ENCODE results near the gene RAB8B.
A peak's percentile ranks its signal among the peaks of the same experiment; 100 is the strongest.
"Not testable (repeated sequence)": the region's sequence is repeated elsewhere in the genome, so short reads cannot be mapped to it uniquely, and the experiment has no call there.

Gene RAB8B

DNA sequence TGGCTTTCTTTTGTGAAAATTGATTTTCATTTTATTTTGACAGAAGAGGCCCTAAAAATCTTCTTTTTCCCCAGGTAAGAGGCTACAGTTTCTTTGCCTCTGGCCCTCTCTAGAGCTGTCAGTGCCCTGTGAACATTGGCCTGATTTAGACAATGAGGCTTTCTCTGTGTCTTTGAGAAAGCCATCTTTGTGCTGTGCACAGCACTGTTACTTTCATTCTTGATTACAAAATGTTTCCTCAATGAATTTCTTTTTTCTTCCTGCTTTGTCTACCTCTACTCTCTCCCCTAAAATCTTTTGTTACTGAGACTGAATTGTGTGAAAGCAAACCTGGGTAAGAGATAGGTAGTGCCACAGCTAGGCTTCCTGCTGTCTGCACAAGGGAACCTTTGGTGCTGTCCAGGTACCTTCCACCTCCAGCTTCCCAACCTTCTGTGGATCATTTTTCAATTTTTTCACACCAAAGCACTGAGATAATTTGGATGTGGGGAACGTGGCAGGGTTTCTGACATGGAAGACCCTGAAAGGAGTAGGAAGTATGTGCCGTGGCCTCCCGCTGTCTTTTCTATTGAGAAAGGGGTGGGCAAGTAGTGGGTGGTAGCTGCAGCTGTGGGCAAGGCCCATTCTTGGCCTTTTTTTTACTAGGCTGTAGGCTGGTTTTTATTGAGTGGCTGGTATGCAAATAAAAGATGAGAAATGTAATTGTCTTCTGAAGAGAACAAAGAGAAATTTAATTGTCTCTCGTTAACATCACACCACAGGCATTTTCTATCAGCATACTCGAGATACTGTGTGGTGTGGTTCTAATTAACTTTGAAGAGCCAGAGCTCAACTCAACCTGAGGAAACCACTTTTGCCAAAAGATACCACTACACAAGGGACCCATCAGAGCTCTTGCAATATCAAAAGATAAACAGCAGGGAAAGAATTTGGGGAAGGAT is 21.0 kb downstream of the RAB8B start:
- DNase-seq = peak; percentile 49

DNA sequence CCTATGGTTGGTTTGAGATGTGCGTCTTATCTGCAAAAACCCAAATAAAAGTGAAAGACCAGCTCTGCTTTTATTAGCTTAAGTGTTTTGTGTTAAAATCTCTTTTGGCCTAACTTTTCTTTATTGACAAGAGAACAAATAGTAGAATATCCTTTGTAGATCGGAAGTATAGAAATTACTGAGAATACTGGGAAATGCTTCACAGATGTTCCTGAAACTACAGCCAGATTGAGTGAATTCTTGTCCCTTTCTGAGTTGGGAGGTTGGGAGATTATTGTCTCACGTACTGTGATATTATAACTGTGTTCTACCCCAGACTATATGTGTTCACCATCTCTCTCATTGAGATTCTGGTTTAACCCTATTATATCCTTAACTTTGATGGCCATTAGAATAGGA is 21.7 kb downstream of the RAB8B start:
- no peak for DNase-seq

DNA sequence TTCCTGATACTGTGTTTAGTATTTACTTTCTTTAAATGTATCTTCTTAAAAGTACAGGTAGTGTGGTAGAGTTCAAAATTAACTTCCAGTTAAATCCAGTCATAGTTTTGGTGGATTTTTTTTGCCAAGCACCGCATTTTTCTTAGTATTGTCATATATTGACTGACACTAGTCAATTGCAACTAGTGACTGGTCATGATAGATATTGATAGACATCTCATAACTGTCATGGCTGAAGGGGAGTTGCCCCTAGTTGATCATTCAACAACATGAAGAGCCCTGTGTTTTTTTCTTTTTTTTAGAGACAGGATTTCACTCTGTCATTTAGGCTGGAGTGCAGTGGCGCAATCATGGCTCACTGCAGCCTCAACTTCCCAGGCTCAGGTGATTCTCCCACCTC is 22.1 kb downstream of the RAB8B start:
- DNase-seq = no peak

DNA sequence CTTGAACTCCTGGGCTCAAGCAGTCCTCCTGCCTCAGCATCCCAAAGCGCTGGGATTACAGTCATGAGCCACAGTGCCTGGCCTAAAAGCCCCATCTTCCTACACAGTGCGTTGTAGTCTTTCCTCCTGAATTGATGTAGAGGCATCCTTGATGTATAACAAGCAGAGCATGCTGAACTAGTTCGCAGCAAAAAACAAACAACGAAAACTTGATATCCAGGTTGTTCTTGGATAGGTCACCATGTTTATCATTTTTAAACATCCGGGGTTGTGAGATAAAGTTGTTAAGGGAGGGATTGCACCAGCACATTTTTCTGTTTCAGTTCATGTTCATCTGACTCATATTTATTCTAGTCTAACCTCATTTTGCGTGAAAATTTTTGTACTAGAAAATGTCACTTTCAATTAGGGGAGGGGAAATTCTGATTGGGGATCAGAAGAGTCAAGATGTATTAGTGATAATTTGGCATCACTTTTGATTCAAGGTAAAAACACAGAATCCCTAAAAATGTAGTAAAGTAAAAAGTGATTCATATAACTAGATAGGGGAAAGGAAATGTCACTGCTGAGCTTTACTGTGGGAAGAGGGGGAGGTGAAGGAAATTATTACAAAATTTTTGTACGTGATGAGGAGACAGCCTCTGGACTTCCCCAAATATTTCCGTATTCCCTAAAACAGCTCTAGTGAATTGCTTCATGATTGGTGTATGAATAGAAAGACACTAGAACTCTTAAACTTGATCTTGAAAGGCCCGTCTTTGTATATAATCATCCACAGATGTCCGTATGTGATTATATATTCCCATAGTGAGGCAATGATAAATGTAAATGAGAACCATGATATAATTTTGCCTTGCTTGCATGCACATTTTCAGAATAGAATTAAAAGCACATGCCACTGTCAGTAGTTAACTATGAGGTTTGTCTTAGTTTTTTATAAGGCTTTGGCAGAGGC is 22.9 kb downstream of the RAB8B start:
- DNase-seq = peak; percentile 94

DNA sequence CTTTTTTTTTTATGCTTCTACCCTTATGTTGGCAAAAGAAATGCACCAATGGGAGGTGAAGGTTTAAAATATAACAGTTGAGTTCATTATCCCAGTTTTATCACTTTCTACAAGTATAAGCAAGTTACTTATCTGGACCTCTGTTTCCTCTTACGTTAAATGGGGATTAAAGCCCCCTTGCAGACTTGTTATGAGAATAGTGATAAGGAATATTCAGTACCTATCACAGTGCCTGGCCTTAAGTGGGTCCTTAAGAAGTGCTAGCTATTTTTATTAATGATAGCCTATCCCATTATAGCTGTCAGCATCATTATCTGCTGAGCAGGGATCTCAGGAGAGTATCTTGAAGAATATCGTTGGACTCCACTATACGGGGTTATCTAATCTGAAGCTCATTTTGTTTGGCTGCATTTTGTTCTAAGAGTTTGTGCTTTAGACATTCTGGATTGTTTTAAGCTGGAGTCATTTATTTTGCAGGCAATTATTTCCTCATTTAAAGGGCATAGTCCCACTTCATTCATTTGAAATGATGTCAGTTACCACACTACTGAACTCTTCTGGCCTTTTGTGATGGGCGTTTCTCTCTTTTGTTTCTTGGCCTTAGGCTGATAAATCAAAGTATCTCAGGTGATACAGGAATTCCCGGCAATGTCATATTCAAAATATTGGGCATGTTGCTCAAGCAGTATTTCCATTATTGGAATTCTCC is 28.8 kb downstream of the RAB8B start:
- peak; percentile 57 for DNase-seq

DNA sequence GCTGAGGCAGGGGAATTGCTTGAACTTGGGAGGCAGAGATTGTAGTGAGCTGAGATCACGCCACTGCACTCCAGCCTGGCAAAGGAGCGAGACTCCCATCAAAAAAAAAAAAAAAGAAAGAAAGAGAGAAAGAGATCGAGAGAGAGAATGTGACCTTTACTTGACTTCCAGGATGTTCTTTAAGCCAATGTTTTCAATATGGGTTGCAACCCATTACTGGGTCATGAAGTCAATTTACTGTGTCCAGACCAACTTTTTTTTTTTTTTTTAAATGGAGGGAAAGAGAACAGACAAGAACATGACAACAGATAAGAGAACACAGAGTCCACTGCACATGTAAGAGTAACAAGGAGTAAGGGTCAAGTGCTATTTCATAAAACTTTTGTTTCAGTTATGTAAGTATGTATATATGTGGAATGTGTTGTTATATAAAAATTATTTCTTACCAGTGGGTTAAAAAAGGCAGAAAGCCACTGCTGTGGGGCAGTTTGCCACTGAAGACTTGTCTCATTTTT is 29.8 kb downstream of the RAB8B start:
- DNase-seq = no peak

DNA sequence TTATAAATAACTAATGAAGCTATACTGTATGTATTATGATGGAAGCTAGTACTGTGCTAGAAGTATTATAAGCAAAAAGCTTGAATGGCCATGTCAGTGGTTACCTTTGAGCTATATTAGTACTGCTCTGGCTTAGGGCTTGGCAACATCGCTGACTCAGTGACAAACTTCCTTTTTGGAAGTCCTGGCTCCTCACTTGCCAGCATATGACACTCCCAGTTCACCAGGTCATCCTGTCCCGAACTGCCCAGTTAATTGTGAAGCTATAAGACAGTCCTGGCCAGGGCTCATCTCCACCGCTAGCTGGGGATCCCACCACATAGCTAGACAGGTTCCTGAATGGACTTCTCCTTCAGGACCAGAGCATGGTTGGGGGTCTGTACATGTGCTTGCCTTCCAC is 31.9 kb downstream of the RAB8B start:
- no peak for DNase-seq

DNA sequence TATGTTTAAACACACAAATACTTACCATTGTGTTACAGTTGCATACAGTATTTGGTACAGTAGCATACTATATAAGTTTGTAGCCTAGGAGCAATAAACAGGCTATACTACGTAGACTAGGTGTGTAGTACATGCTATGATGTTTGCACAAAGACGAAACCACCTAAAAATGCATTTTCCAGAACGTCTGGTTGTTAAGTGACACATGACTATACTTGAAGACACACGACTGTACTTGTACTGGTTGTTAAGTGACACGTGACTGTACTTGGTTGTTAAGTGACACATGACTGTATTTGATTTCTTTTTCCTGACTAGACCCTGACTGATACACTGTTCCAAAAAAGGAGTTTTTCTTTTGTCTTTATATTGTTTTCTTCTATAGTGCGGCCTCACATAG is 34.1 kb downstream of the RAB8B start:
- DNase-seq = no peak

DNA sequence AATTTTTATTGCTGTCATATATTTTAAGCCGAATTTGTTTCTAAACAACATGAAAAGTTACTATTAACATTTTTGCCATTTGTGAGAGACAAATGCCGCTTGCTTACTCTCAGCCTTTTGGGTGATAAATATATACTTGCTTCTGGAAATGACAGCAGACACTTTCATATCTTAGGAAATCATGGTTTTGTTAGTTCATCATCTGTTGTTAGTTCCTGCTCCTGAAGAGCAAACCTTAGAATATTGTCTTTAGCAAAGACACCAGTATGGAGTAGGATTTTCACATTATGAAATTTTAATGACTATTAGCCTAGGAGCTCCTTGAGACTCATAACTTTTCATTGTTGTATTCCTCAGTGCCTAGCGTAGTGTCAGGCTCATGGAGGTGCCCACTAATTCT is 36.0 kb downstream of the RAB8B start:
- DNase-seq = no peak

DNA sequence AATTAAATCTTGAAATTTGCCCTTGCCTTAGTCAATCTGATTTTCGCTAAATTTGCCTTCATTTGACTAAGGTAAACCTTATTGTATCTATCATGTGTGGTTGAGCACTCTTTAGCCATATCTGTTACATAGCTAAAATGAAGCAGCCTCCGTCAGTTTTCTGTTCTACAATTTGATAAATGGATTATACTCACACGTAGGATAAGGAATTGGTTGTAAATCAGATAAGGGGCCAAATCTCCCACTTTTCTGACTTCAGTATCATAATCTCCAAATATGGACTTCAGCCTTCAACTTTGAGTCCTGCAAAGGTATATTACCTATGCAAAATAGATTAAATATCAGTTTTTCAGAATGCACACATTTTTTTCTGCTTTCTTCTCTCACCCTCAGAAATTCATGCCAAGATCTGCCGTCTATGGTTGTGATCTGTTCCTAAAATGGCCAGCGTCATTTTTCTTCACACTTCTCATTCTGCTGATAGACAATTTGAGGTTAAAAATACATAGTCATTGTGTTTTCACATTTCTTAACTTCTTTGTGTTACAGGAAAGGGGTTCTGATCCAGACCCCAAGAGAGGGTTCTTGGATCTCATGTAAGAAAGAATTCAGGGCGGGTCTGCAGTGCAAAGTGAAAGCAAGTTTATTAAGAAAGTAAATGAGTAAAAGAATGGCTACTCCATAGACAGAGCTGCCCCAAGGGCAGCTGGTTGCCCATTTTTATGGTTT is 36.9 kb downstream of the RAB8B start:
- no peak for DNase-seq

DNA sequence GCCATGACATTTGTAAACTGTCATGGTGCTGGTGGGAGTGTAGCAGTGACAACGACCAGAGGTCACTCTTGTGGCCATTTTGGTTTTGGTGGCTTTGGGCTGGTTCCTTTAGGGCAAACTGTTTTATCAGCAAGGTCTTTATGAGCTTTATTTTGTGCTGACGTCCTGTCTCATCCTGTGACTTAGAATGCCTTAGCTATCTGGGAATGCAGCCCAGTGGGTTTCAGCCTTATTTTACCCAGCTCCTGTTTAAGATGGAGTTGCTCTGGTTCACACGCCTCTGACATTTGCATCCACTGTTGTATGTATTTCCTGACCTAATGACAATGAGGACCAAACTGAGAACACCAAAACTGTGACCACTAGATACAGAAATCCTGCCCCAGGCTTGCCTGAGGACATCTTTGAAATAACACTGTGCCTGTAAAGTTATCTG is 37.6 kb downstream of the RAB8B start:
- DNase-seq = no peak

DNA sequence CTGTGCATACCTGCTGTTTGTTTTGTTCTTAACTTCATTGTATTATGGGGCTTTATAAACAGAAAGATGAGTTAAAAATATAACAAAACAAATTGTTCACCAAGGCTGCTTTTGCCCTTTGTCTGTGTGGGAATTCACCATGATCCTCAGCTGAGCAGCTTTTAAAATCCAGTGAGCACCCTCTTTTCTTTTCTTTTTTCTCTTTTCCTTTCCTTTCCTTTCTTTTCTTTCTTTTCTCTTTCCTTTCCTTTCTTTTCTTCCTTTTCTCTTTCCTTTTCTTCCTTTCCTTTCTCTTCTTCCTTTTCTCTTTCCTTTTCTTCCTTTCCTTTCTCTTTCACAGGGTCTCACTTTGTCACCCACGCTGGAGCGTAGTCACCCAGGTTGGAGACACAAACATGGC is 38.3 kb downstream of the RAB8B start:
- DNase-seq = no peak

DNA sequence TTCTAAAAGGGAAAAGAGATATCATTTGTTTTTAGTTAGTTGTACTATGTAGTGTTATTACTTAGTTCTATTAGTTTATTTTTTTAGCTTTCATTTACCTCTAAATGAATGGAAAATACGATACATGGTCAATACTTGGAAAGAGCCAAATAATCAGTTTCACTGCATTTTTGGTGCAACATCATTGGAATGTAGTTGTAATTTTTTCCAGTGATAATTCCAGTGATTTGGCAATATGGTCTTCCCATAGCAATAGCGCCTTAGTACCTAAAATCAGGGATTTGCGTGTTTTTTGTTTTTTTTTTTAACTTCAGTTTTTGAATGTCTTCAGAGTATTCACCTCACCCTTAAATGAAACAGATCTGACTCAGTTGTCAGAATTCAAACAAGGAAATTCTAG is 41.8 kb downstream of the RAB8B start:
- DNase-seq = no peak

DNA sequence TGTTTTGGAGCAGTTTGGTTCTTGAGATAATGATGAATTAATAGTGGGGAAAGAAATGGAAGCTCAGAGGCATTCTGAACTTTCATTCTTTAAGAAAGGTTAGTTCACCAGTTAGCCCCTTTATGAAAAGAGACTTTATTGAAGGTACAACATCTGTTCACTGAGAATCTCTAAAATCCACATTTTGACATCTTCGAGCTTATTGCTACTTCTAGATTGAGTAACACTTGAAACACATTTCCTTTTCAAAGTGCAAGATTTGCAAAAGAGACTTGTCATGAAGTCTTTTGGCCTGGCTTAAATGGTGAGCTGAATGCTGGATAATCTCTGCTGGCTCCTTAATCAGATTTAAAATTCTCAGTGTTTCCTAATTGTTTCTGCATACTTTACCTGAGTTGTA is 42.3 kb downstream of the RAB8B start:
- DNase-seq = no peak

DNA sequence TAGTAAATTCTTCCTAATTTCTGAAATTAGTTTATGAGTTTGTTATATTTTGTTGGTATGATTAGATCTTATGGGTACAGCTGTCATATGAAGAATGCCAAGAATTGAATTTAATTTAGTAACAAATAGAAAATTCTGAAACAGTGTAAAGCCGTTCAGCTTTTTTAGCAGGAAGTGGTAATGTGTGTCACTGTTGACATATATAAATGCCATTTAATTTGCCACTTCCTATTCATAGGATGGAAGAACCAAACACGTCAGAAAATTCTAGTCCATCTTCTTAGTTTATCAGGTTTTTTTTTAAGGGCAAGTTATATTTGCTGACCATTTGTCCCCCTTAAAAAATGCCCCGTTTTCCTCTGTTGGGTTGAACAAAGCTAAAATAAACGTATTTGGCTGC is 43.0 kb downstream of the RAB8B start:
- no peak for DNase-seq

DNA sequence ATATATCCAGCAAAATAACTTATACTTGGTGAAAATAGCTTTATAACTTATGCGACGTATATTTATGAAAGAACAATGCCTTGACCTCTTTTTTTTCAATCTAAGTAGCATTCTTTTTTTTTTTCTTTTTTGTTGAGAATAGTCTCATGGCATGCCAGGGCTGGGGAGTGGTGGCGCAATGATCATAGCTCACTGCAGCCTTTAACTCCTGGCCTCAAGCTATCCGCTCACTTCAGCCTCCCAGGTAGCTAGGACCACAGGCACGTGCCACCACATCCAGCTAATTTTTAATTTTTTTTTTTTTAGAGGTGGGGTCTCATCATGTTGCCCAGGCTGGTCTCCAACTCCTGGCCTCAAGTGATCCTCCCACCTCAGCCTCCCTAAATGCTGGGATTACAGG is 43.5 kb downstream of the RAB8B start:
- DNase-seq = no peak

DNA sequence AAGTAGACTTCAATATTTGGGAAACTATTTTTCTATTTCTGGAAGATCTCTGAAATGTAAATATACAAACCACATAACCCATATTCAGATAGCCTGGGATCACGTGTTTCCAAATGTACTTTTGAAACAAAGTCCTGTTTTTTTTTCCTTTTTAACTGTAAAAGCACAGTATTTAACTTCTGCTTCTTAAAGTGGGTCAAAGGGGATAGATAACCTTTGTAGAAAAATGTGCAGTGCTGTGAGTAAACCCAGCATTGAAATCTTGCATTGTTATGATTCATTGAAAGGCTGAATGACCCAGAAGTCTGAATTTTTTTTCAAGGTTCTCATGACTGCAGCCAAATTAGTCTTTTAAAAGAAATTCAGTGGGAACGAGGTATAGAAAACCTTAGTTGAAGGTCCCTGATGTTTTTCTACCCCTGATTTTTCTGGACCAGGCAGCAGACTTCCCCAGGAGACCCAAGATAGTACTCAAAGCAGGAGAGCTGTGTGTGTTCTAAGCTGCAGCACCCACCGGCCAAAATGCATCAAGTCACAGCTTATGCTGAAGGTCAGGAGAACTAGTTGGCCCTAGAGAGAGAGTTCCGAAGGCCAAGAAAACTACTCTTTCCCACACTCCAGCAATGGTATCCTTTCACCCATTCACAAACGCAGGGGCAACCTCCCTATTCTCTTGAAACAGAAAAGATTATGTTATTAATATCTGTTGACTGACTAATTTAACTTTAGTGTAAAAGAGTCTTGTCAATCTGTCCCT is 44.4 kb downstream of the RAB8B start:
- DNase-seq = peak; percentile 63

DNA sequence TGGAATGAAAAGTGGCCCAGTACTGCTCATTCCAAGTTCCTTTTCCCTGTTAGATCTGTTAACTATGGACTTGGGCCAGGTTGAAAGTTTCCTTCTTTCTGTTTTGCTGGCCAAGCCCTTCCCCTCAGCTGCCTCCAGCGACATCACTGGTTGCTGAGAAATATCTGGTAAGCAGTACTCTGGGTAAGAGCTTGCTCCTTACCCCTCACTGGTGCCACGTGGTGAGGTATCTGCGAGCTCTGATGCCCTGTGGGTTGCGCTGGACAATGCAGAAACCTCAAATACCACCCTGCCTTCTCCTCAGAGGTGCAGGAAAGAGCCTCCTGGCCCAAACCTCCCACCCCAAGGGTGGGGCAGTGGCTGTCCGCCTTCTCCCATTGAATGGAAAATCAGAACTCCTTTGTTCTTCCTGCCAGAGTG is 45.1 kb downstream of the RAB8B start:
- no peak for DNase-seq

DNA sequence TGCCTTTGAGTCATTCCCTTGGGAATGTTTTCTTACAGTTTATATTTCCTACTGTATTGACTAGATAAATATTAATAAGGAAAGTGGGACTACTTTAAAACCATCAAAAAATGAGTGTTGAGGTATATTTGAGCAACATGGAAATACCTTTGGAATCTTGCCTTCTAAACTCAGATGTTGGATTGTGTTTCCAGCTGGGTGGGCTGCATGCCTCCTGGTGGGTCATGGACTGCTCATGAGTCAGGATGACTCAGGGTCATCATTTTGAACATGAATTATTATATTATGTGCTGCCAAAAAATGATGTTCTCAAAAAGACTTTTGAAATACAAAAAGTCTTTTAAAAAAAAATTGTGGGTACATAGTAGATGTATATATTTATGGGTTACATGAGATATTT is 46.9 kb downstream of the RAB8B start:
- DNase-seq = peak; percentile 93

DNA sequence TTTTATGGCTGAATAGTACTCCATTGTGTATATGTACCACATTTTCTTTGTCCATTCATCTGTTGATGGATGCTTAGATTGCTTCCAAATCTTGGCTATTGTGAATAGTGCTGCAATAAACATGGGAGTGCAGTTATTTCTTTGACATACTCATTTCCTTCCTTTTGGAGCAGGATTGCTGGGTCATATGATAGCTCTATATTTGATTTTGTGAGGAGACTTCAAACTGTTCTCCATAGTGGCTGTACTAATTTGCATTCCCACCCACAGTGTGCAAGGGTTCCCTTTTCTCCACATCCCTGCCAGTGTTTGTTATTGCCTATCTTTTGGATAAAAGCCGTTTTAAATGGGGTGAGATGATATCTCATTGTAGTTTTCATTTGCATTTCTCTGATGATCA is 47.7 kb downstream of the RAB8B start:
- DNase-seq = not testable (repeated sequence)

DNA sequence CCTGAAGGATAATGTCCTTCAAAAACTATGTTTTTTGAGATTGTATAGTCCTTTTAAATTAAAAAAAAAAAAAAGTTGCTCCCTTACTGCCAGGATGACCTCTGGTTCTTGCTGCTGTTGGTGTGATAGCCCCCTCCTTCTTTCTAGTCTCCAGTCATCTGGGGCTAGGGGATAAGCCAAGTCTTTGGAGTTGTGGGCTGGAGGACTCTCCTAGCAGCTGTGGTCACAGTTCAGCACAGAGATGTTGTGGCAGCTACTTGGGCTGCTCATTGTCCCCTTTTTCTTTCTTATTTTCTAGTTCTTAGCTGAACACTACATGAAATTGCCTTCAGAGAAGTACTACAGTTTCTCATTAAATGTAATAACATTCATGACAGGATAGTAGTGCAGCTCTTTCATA is 48.8 kb downstream of the RAB8B start:
- DNase-seq = no peak
